Heart left ventricle (tissue), 16 donors: ENCODE results near the gene SHISA3. TPM values are rescaled to one million over a fixed set of nuclear protein-coding genes. Genes with fewer than 3 reads are reported as not detected.

ENCODE experiments used
- ATAC-seq, 4 donors: fragments of 200-7000 bp; cut with Tn5 transposase; one replicate each; pipeline ENCODE4 v1.9.1; 2020 to 2022; ENCODE audit warnings: moderate library complexity in 4 of 4, mild to moderate bottlenecking in 3 of 4, moderate number of reproducible peaks in 1 of 4
- DNase-seq, 5 donors: peaks; one replicate each; pipeline ENCODE4 v3.0.0-alpha.2; 2020
- H3K27ac ChIP-seq, 12 donors: fragments of 200-600 bp; sonication (generic) in 4 of 12; one replicate each; pipeline versions ENCODE4 v1.5.0 to v1.8.0; 2016 to 2022; ENCODE audit warnings: mild to moderate bottlenecking in 2 of 12
- H3K27me3 ChIP-seq, 9 donors: fragments of 200-600 bp; sonication (generic) in 2 of 9; one replicate each; pipeline versions ENCODE4 v1.5.1 to v1.8.0; 2016 to 2022; ENCODE audit warnings: mild to moderate bottlenecking in 3 of 9
- H3K36me3 ChIP-seq, 9 donors: fragments of 200-600 bp; sonication (generic) in 2 of 9; one replicate each; pipeline versions ENCODE4 v1.5.0 to v1.8.0; 2018 to 2022; ENCODE audit warnings: mild to moderate bottlenecking in 2 of 9
- H3K4me1 ChIP-seq, 12 donors: fragments of 200-600 bp; sonication (generic) in 4 of 12; one replicate each; pipeline versions ENCODE4 v1.5.0 to v1.8.0; 2016 to 2022; ENCODE audit warnings: mild to moderate bottlenecking in 3 of 12
- H3K4me3 ChIP-seq, 12 donors: fragments of 200-600 bp; sonication (generic) in 4 of 12; one replicate each; pipeline versions ENCODE4 v1.5.0 to v1.8.0; 2017 to 2022; ENCODE audit warnings: mild to moderate bottlenecking in 9 of 12, moderate library complexity in 4 of 12
- H3K9me3 ChIP-seq, 12 donors: fragments of 200-600 bp; sonication (generic) in 4 of 12; one replicate each; pipeline versions ENCODE4 v1.5.0 to v1.8.0; 2016 to 2022; ENCODE audit warnings: mild to moderate bottlenecking in 1 of 12
- POLR2A ChIP-seq, 2 donors: fragments of 450-650 bp; IDR thresholded peaks; one replicate each; pipeline ENCODE4 v1.6.1; 2017; ENCODE audit warnings: antibody characterized with exemption in 2 of 2, mild to moderate bottlenecking in 2 of 2, moderate library complexity in 2 of 2
- WGBS, 4 donors: extraction: QIAGEN DNeasy Blood & Tissue Kit in 2 of 4; methylation state at CpG; one replicate each; pipeline versions ENCODE4 v1.1.5 to v1.1.7; 2013 to 2018; 5-methylcytosine and 5-hydroxymethylcytosine counted together
- intact Hi-C, 10 donors: fragments of 100-400 bp; cut with DNase I; formaldehyde crosslinking; loops; one replicate each; pipeline versions ENCODE4 v1.11.1 to v1.14.2; 2022
- polyA plus RNA-seq, 2 donors: library from polyadenylated mRNA; stranded (reverse); fragments of 200-250 nt; gene quantifications; one replicate each; pipeline ENCODE4 v1.2.3, GENCODE V29; 2013
- total RNA-seq, 9 donors: library from RNA; depleted of rRNA in 2 of 9; stranded (reverse); fragments of >200 nt in 2 of 9; fragmentation: NEBNext Ultra II Directional in 3 of 9; extraction: Animal tissue kit (Norgen Biotek cat#: 25700) in 3 of 9; gene quantifications; one replicate each; pipeline versions ENCODE4 v1.1.0 to v1.2.4, GENCODE V29; 2016 to 2023
- TF ChIP-seq, protein P1 (sequence below), 12 donors: fragments of 200-600 bp; sonication (generic) in 4 of 12; IDR thresholded peaks; one replicate each; pipeline versions ENCODE4 v1.5.0 to v1.8.0; 2018 to 2022; ENCODE audit warnings: antibody characterized with exemption in 12 of 12, mild to moderate bottlenecking in 5 of 12
- donor health status: ischemic (EF 13 %, LVEDD 7.1; RV severe dilation, severe dysfunction).
- donor health status: healthy with polysubstance abuse.
- donor health status: DM: no; HTN: yes; CAD: no.
- donor health status: DM: no; HTN: no; CAD: no.
- donor health status: ischemic (EF 25% LVEDD 6.9; RV normal size, moderate dysfunction).
- donor health status: ischemic (EF 25% LVEDD 5.7; RV mildly dilated, moderate dysfunction).
- donor health status: healthy.
- donor health status: DM: yes; HTN: yes; CAD: no.
- donor health status: ischemic (EF 35%, LVEDD 5.7; RV mildly dilated, moderate dysfunction).
- donor health status: nonischemic (EF 11% LVEDD 7.7; RV severe dilation, severe dysfunction).
- donor health status: DM: yes; HTN: yes; CAD: no.
- donor health status: PGD.
- donor health status: ischemic (EF 29% LVEDD 5.4; RV normal size, mild dysfunction).
- donor health status: nonischemic (EF 23%, LVEDD 6.1; RV moderate dilation, normal function).

The SHISA3 gene
- total and polyA plus RNA-seq, 11 donors, result 1.2 to 16.4 (median 2.1) TPM

- ATAC-seq (no peak), DNase-seq (no peak)
- TF ChIP-seq, protein P1, sequence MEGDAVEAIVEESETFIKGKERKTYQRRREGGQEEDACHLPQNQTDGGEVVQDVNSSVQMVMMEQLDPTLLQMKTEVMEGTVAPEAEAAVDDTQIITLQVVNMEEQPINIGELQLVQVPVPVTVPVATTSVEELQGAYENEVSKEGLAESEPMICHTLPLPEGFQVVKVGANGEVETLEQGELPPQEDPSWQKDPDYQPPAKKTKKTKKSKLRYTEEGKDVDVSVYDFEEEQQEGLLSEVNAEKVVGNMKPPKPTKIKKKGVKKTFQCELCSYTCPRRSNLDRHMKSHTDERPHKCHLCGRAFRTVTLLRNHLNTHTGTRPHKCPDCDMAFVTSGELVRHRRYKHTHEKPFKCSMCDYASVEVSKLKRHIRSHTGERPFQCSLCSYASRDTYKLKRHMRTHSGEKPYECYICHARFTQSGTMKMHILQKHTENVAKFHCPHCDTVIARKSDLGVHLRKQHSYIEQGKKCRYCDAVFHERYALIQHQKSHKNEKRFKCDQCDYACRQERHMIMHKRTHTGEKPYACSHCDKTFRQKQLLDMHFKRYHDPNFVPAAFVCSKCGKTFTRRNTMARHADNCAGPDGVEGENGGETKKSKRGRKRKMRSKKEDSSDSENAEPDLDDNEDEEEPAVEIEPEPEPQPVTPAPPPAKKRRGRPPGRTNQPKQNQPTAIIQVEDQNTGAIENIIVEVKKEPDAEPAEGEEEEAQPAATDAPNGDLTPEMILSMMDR (IDR thresholded peaks at IDR 0.05), result no peak
- no peak for TF ChIP-seq POLR2A (IDR thresholded peaks at IDR 0.05)
- 59 to 70% (median 66%) methylated on average over 5 of the region's 5 CpGs for WGBS, 4 donors
- Histone ChIP-seq H3K4me1 (peaks cover 0 to 4% (median 0%) of the 10 kb centered on the region in 12 donors), H3K27me3 (no peaks in the 10 kb centered on the region), H3K36me3 (peaks cover 0 to 44% (median 35%) of the 10 kb centered on the region in 9 donors), H3K27ac (no peak overlapping the region), H3K9me3 (peaks cover 0 to 4% (median 0%) of the 10 kb centered on the region in 12 donors), H3K4me3 (no peak overlapping the region)
- intact Hi-C loops, result no loop called here
Observed at GRCh38 chr4:42446823-42447222, 49.5 kb downstream of the SHISA3 start.

Other genes starting within 250 kb of the SHISA3 start
- gene BEND4, start 244.8 kb upstream of the SHISA3 start, total RNA-seq, result under 1 TPM in 4 of 9 donors, not detected in 5; 0.02 to 0.28 (median 0.06) TPM
- under 1 TPM in 1 of 2 donors, not detected in 1; 0.01 TPM for gene BEND4, start 244.8 kb upstream of the SHISA3 start, polyA plus RNA-seq